Hepatic stellate cell (primary cell): Measurements from ENCODE around the gene ARRDC4.

Experiments used
- DNase-seq: peaks from one replicate; pipeline ENCODE4 v3.0.0; 2011; ENCODE audit warnings: low spot score

The ARRDC4 gene

GRCh38 chr15:97960364-97961066 is at the start of gene ARRDC4:
Gene ARRDC4, plus strand, starts transcription at chr15:97960703. Its CDS starts 159 bp downstream, at chr15:97960862.
- peak; percentile 96 for DNase-seq

- no peak for DNase-seq
Measured at GRCh38 chr15:97914711-97915110, 45.8 kb upstream of the ARRDC4 start.

GRCh38 chr15:97915261-97915660 is 45.2 kb upstream of the ARRDC4 start:
- no peak for DNase-seq

- DNase-seq = no peak
Measured at GRCh38 chr15:97921296-97921865, 39.1 kb upstream of the ARRDC4 start.

GRCh38 chr15:97929456-97930229 is 30.9 kb upstream of the ARRDC4 start:
- no peak for DNase-seq

GRCh38 chr15:97930230-97930629 is 30.3 kb upstream of the ARRDC4 start:
- DNase-seq = no peak

- no peak for DNase-seq
Measured at GRCh38 chr15:97931314-97931713, 29.2 kb upstream of the ARRDC4 start.

- no peak for DNase-seq
Measured at GRCh38 chr15:97933589-97933988, 26.9 kb upstream of the ARRDC4 start.

GRCh38 chr15:97940993-97941392 is 19.5 kb upstream of the ARRDC4 start:
- no peak for DNase-seq

- no peak for DNase-seq
Measured at GRCh38 chr15:97941572-97941971, 18.9 kb upstream of the ARRDC4 start.

GRCh38 chr15:97944724-97945123 is 15.8 kb upstream of the ARRDC4 start:
- DNase-seq = no peak

- no peak for DNase-seq
Measured at GRCh38 chr15:97947465-97948260, 12.8 kb upstream of the ARRDC4 start.

GRCh38 chr15:97953254-97953653 is 7.2 kb upstream of the ARRDC4 start:
- DNase-seq = no peak

- no peak for DNase-seq
Measured at GRCh38 chr15:97953748-97954147, 6.8 kb upstream of the ARRDC4 start.

GRCh38 chr15:97955035-97955434 is 5.5 kb upstream of the ARRDC4 start:
- DNase-seq = no peak

GRCh38 chr15:97955529-97955928 is 5.0 kb upstream of the ARRDC4 start:
- DNase-seq = no peak

GRCh38 chr15:97959724-97960363 is 659 bp upstream of the ARRDC4 start:
- no peak for DNase-seq

- DNase-seq = peak; percentile 21
Measured at GRCh38 chr15:97961067-97961954, 808 bp downstream of the ARRDC4 start.

- DNase-seq = no peak
Measured at GRCh38 chr15:97962263-97962662, 1.8 kb downstream of the ARRDC4 start.

- DNase-seq = no peak
Measured at GRCh38 chr15:97963779-97964178, 3.3 kb downstream of the ARRDC4 start.

GRCh38 chr15:97966246-97966645 is 5.7 kb downstream of the ARRDC4 start:
- DNase-seq = no peak
